Stimulated activated CD4-positive, alpha-beta T cell treated with anti-CD3 and anti-CD28 coated beads, Interleukin-15, amount 100 ng/mL, for 48 hours (primary cell): ENCODE data around the gene ACTL6A.
"Not testable (repeated sequence)": the region's sequence is repeated elsewhere in the genome, so short reads cannot be mapped to it uniquely, and the experiment has no call there.

Source experiments
- DNase-seq, 2 donors: peaks; one replicate each; pipeline ENCODE4 v3.0.0-alpha.2; 2020; ENCODE audit warnings: low read depth in 2 of 2

Gene ACTL6A

GRCh38 chr3:179562591-179563270 lies at the start of gene ACTL6A:
ACTL6A (plus strand) TSS chr3:179562926; CDS start chr3:179563093, 167 bp downstream.
- DNase-seq = peak; percentile 99

GRCh38 chr3:179513862-179514261 lies 48.9 kb upstream of the ACTL6A start:
- DNase-seq = no peak

- DNase-seq = not testable (repeated sequence)
Observed at GRCh38 chr3:179516461-179517251, 46.1 kb upstream of the ACTL6A start.

GRCh38 chr3:179526482-179526881 lies 36.2 kb upstream of the ACTL6A start:
- no peak for DNase-seq

GRCh38 chr3:179526989-179527391 lies 35.7 kb upstream of the ACTL6A start:
- no peak for DNase-seq

GRCh38 chr3:179528772-179529171 lies 34.0 kb upstream of the ACTL6A start:
- DNase-seq = no peak

GRCh38 chr3:179531576-179531975 lies 31.1 kb upstream of the ACTL6A start:
- DNase-seq = no peak

GRCh38 chr3:179533274-179533673 lies 29.5 kb upstream of the ACTL6A start:
- no peak for DNase-seq

- no peak for DNase-seq
Observed at GRCh38 chr3:179536256-179536655, 26.5 kb upstream of the ACTL6A start.

GRCh38 chr3:179541094-179541493 lies 21.6 kb upstream of the ACTL6A start:
- DNase-seq = no peak

GRCh38 chr3:179541596-179541995 lies 21.1 kb upstream of the ACTL6A start:
- no peak for DNase-seq

GRCh38 chr3:179542375-179542774 lies 20.4 kb upstream of the ACTL6A start:
- DNase-seq = no peak

GRCh38 chr3:179544981-179545645 lies 17.6 kb upstream of the ACTL6A start:
- DNase-seq = no peak

GRCh38 chr3:179546814-179547241 lies 15.9 kb upstream of the ACTL6A start:
- no peak for DNase-seq

- DNase-seq = no peak
Observed at GRCh38 chr3:179551349-179552105, 11.2 kb upstream of the ACTL6A start.

- DNase-seq = peak in 1 of 2 donors; percentile 17
Observed at GRCh38 chr3:179558742-179559364, 3.9 kb upstream of the ACTL6A start.

- DNase-seq = no peak
Observed at GRCh38 chr3:179560791-179561190, 1.9 kb upstream of the ACTL6A start.

- peak; percentile 60 to 72 for DNase-seq
Observed at GRCh38 chr3:179563271-179563783, 601 bp downstream of the ACTL6A start.

- no peak for DNase-seq
Observed at GRCh38 chr3:179565496-179565895, 2.8 kb downstream of the ACTL6A start.

- no peak for DNase-seq
Observed at GRCh38 chr3:179580992-179581391, 18.3 kb downstream of the ACTL6A start.

- DNase-seq = no peak
Observed at GRCh38 chr3:179589143-179589542, 26.4 kb downstream of the ACTL6A start.
